ENCODE measurements around the gene ATXN1.
"Not testable (repeated sequence)": the region's sequence is repeated elsewhere in the genome, so short reads cannot be mapped to it uniquely, and the experiment has no call there.

Gene ATXN1

GRCh38 chr6:16635291-16635809, 125.9 kb downstream of the ATXN1 start:
- no peak for DNase-seq

DNA sequence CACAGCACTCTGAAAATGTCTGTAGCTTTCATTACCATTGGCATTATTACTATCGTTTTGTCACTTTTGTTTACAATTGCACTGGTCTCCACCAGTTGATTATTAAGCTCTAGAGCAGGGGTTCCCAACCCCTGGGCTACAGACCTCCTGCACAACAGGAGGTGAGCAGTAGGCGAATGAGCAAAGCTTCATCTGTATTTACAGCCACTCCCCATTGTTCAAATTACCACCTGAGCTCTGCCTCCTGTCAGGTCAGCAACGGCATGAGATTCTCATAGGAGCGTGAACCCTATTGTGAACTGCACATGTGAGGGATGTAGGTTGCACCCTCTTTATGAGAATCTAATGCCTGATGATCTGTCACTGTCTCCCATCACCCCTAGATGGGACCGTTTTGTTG, 126.4 kb downstream of the ATXN1 start:
- DNase-seq = no peak

GRCh38 chr6:16633961-16634360, 127.3 kb downstream of the ATXN1 start:
- no peak for DNase-seq

GRCh38 chr6:16633465-16633864, 127.8 kb downstream of the ATXN1 start:
- no peak for DNase-seq

GRCh38 chr6:16632101-16632500, 129.2 kb downstream of the ATXN1 start:
- DNase-seq = no peak

GRCh38 chr6:16630026-16630643, 131.1 kb downstream of the ATXN1 start:
- DNase-seq = no peak

DNA sequence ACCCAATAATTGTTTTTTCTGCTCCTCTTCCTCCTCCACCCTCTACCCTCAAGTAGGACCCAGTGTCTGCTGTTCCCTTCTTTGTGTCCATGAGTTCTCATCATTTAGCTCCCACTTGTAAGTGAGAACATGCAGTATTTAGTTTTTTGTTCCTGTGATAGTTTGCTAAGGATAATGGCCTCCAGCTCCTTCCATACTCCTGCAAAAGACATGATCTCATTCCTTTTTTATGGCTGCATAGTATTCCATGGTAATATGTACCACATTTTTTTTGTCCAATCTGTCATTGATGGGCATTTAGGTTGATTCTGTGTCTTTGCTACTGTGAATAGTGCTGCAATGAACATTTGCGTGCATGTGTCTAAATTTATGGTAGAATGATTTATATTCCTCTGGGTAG, 132.7 kb downstream of the ATXN1 start:
- DNase-seq = not testable (repeated sequence)

GRCh38 chr6:16626650-16627049, 134.6 kb downstream of the ATXN1 start:
- no peak for DNase-seq

- no peak for DNase-seq
These were observed 135.7 kb downstream of the ATXN1 start for GRCh38 chr6:16625291-16626265.

- DNase-seq = no peak
These were observed 136.5 kb downstream of the ATXN1 start for GRCh38 chr6:16624636-16625290.

- no peak for DNase-seq
These were observed 137.5 kb downstream of the ATXN1 start for GRCh38 chr6:16623731-16624130.

GRCh38 chr6:16623029-16623653, 138.1 kb downstream of the ATXN1 start:
- no peak for DNase-seq

- DNase-seq = no peak
These were observed 139.1 kb downstream of the ATXN1 start for GRCh38 chr6:16622193-16622592.

GRCh38 chr6:16621002-16621401, 140.3 kb downstream of the ATXN1 start:
- no peak for DNase-seq

GRCh38 chr6:16619777-16620176, 141.5 kb downstream of the ATXN1 start:
- DNase-seq = peak in 1 of 2 donors; percentile 54

DNA sequence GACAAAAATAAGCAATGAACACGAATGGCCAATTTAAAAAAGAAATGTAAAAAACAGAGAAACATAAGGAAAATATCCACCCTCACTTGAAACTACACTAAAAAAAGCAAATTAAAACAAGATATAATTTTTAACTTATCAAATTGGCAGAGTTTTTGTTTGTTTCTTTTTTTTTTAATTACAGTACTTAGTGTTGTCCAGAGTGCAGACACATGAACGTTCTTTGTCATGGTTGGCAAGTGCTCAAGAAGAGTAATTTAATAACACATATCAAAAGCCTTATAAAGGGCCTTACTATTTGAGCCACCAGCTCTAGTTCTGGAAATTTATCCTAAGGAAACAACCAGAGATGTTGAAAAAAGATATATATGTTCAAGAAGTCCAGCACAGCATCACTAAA, 142.3 kb downstream of the ATXN1 start:
- no peak for DNase-seq

- not testable (repeated sequence) for DNase-seq
These were observed 146.0 kb downstream of the ATXN1 start for GRCh38 chr6:16615215-16615614.

DNA sequence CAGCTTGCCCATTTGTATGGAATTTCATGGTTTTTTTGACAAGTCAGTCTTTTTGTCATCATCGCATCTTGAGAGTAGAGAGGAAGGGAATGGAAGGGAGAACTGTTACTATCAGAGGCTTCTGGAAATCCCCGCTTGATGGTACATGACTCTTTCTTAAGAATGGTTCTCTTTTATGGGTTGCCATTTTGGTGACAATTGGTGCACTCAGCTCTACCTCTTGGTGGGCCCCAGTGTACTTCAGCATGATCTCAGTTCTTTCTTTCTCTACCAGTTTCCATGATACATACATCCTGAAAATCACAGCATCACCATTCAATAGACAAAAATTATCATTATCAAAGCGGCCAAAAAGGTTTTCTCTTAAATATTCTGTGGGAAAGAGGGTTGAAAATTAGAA, 147.1 kb downstream of the ATXN1 start:
- not testable (repeated sequence) for DNase-seq

- not testable (repeated sequence) for DNase-seq
These were observed 147.8 kb downstream of the ATXN1 start for GRCh38 chr6:16613504-16613903.

- no peak for DNase-seq
These were observed 152.8 kb downstream of the ATXN1 start for GRCh38 chr6:16608444-16608843.

DNA sequence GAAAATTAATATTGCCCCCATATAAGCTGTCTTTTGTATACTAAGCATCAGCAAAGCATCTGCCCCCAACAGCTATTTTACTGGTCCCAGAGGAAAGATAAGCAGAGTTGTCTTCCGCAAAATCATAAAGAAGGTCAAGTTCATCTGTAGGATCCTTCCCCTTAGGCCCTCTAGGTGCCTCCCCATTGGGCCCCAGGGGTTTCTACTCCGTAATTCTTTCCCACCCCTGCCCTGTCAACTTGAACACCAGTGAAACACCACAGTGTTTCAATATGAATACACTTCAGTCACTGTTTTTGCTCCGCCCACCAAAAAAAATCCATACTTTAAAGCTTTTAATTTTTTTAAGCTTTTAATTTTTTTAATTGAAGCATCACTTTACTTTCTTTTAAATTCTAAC, 159.2 kb downstream of the ATXN1 start:
- DNase-seq = no peak

DNA sequence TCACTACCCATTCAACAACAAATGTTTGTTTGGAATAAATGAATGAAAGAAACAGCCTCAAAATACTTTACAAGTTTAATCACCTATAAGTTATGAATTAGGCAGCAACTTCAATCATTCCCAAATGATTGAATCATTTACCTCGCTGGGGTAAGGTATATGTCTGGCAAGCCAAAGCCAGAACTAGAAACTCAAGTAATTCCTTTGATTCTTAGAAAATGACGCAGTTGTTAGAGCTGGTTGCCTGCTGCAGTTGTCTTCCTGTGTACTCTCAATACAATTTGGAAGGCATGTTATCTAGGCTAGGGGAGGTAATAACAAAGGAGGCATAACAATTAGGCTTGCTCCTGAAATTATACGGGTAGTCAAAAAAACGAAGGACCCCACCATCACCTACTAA, 160.6 kb downstream of the ATXN1 start:
- no peak for DNase-seq

DNA sequence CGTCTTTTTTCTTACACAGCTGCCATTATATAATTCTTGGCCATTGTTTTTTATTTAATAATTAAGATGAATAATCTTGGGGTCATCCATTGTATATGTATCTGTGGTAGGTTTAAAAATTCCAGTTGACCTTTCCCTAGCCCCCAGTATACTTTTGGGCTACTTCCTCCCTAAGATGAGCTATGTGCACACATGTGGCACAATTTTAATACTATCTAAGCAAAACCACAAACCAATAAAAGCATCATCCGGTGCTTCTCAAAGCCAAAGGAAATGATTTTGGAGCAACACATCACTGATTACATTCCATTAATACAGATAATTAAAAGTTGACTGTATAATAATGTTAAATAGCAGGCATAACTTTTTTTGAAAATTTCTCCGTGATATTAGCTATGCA, 161.2 kb downstream of the ATXN1 start:
- no peak for DNase-seq

Measured in CD4-positive, alpha-beta T cell treated with Interleukin-4 for 1 hour (primary cell).